OCI-LY7 (cell line): ENCODE results near the gene NFATC2. TPM values are rescaled to one million over a fixed set of nuclear protein-coding genes. Genes with fewer than 3 reads are reported as not detected.

Experiments used
- BruUV-seq: library from RNA; stranded (reverse); fragments of 400-500 nt; replicated peaks from 2 replicates; lab custom pipeline; 2021; lab: Mats Ljungman, UMichigan
- CTCF ChIA-PET: fragments of 300-600 bp; sonication (Branson Sonifier 250); formaldehyde crosslinking; loops from one replicate; lab custom pipeline; 2022; ENCODE audit warnings: antibody characterized with exemption; ENCODE audit not compliant: unreplicated experiment; lab: Charles Lee
- POLR2A ChIA-PET: fragments of 300-600 bp; sonication (Branson Sonifier 250); formaldehyde crosslinking; loops from one replicate; lab custom pipeline; 2022; ENCODE audit warnings: antibody characterized with exemption; lab: Charles Lee
- DNase-seq: peaks from one replicate; pipeline ENCODE4 v3.0.0-alpha.2; 2015; ENCODE audit warnings: low spot score
- H2AFZ ChIP-seq: fragments of 200-600 bp; sonication (generic), shearing (Covaris generic); 2 replicates; pipeline ENCODE4 v1.6.1; 2014; ENCODE audit warnings: mild to moderate bottlenecking, antibody characterized with exemption, low read length, moderate library complexity
- H3K27ac ChIP-seq: fragments of 200-600 bp; sonication (generic); 2 replicates; pipeline ENCODE4 v1.5.1; 2014; ENCODE audit warnings: mixed run types, low read depth, mild to moderate bottlenecking, moderate library complexity, low read length, inconsistent platforms; ENCODE audit not compliant: poor library complexity, severe bottlenecking
- H3K36me3 ChIP-seq: fragments of 200-600 bp; sonication (generic); 2 replicates; pipeline ENCODE4 v1.6.1; 2014; ENCODE audit warnings: mild to moderate bottlenecking, antibody characterized with exemption, low read length, moderate library complexity, mixed read lengths; ENCODE audit not compliant: insufficient read depth
- H3K4me1 ChIP-seq: fragments of 200-600 bp; sonication (generic); 2 replicates; pipeline ENCODE4 v1.5.1; 2014; ENCODE audit warnings: mild to moderate bottlenecking, low read length; ENCODE audit not compliant: insufficient read depth, poor library complexity, severe bottlenecking
- H3K4me2 ChIP-seq: fragments of 200-600 bp; sonication (generic); 2 replicates; pipeline ENCODE4 v1.6.1; 2014; ENCODE audit warnings: mild to moderate bottlenecking, low read length
- H3K4me3 ChIP-seq: fragments of 200-600 bp; sonication (generic); 2 replicates; pipeline ENCODE4 v1.5.1; 2014; ENCODE audit warnings: mild to moderate bottlenecking, low read depth, low read length; ENCODE audit not compliant: poor library complexity, severe bottlenecking
- H3K79me2 ChIP-seq: fragments of 200-600 bp; sonication (generic); 2 replicates; pipeline ENCODE4 v1.6.1; 2016; ENCODE audit warnings: low read depth, mild to moderate bottlenecking, low read length, moderate library complexity, mixed read lengths; ENCODE audit not compliant: insufficient read depth
- H3K9me2 ChIP-seq: fragments of 200-600 bp; sonication (generic); 2 replicates; pipeline ENCODE4 v1.6.1; 2016; ENCODE audit warnings: mild to moderate bottlenecking, low read length, mixed read lengths; ENCODE audit not compliant: insufficient read depth
- H3K9me3 ChIP-seq: fragments of 200-600 bp; sonication (generic); 2 replicates; pipeline ENCODE4 v1.6.1; 2014; ENCODE audit warnings: mild to moderate bottlenecking, mixed run types, low read length, mixed read lengths
- H4K20me1 ChIP-seq: fragments of 200-600 bp; sonication (generic); 2 replicates; pipeline ENCODE4 v1.6.1; 2014; ENCODE audit warnings: mild to moderate bottlenecking, antibody characterized with exemption, low read length, moderate library complexity, mixed read lengths; ENCODE audit not compliant: insufficient read depth
- EZH2phosphoT487 ChIP-seq: fragments of 200-600 bp; sonication (generic); IDR thresholded peaks from 2 replicates; pipeline ENCODE4 v1.6.1; 2018; ENCODE audit warnings: low read depth, borderline replicate concordance, mild to moderate bottlenecking, mixed run types, antibody characterized with exemption, low read length, moderate library complexity, mixed read lengths
- intact Hi-C: fragments of 100-400 bp; cut with micrococcal nuclease; formaldehyde crosslinking; loops from one replicate; pipeline ENCODE4 v1.10.0; 2022; ENCODE audit not compliant: unreplicated experiment
- total RNA-seq, 2 experiments: library from RNA; depleted of rRNA in 1 of 2; stranded (reverse); fragments of >200 nt in 1 of 2; shearing (Covaris generic) in 1 of 2; gene quantifications; 2 replicates each; pipeline ENCODE4 v1.2.3, GENCODE V29; 2014 to 2022
- TF ChIP-seq, protein P1 (sequence below): fragments of 200-600 bp; sonication (generic); conservative IDR thresholded peaks from 2 replicates; pipeline ENCODE4 v1.5.1; 2014; ENCODE audit warnings: mild to moderate bottlenecking, antibody characterized with exemption, low read length, moderate library complexity, mixed read lengths

Gene NFATC2
- total RNA-seq, 2 experiments from 2014 or later: 12.5 to 43.8 TPM

GRCh38 chr20:51363813-51364212 is 178.7 kb downstream of the NFATC2 start:
- no peak overlapping the region for H2AFZ ChIP-seq
- H3K9me2 ChIP-seq: no peaks in the 10 kb centered on the region
- DNase-seq: no peak
- H3K79me2 ChIP-seq: no peaks in the 10 kb centered on the region
- H3K4me3 ChIP-seq: no peak overlapping the region
- H3K9me3 ChIP-seq: peaks cover 10% of the 10 kb centered on the region; the same call in 1 of the 2 replicates
- no peak overlapping the region for H3K4me2 ChIP-seq
- H3K27ac ChIP-seq: no peak overlapping the region
- no peaks in the 10 kb centered on the region for H4K20me1 ChIP-seq
- TF ChIP-seq EZH2phosphoT487: no peak
- TF ChIP-seq, protein P1, sequence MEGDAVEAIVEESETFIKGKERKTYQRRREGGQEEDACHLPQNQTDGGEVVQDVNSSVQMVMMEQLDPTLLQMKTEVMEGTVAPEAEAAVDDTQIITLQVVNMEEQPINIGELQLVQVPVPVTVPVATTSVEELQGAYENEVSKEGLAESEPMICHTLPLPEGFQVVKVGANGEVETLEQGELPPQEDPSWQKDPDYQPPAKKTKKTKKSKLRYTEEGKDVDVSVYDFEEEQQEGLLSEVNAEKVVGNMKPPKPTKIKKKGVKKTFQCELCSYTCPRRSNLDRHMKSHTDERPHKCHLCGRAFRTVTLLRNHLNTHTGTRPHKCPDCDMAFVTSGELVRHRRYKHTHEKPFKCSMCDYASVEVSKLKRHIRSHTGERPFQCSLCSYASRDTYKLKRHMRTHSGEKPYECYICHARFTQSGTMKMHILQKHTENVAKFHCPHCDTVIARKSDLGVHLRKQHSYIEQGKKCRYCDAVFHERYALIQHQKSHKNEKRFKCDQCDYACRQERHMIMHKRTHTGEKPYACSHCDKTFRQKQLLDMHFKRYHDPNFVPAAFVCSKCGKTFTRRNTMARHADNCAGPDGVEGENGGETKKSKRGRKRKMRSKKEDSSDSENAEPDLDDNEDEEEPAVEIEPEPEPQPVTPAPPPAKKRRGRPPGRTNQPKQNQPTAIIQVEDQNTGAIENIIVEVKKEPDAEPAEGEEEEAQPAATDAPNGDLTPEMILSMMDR: no peak
- no peaks in the 10 kb centered on the region for H3K36me3 ChIP-seq
- CTCF ChIA-PET: no interaction called here
- no peaks in the 10 kb centered on the region for H3K4me1 ChIP-seq
- intact Hi-C loops: no loop called here
- POLR2A ChIA-PET: interaction anchor here (1.0 kb wide), 1 partner anchor 444 kb away, joined by 8 read pairs; no protein-coding TSS in a partner anchor
- no TSS peak for BruUV-seq

- H2AFZ ChIP-seq: no peak overlapping the region
- H3K9me2 ChIP-seq: no peaks in the 10 kb centered on the region
- no TSS peak for BruUV-seq
- H3K36me3 ChIP-seq: no peaks in the 10 kb centered on the region
- no peak overlapping the region for H3K4me3 ChIP-seq
- no peak for TF ChIP-seq EZH2phosphoT487
- TF ChIP-seq, protein P1: no peak
- no peak overlapping the region for H3K27ac ChIP-seq
- ChIA-PET POLR2A (interaction anchor here (0.6 kb wide), 1 partner anchor 433 kb away, joined by 5 read pairs; no protein-coding TSS in a partner anchor), CTCF (no interaction called here)
- no peaks in the 10 kb centered on the region for H4K20me1 ChIP-seq
- H3K4me1 ChIP-seq: no peaks in the 10 kb centered on the region
- no peaks in the 10 kb centered on the region for H3K79me2 ChIP-seq
- no peak overlapping the region for H3K4me2 ChIP-seq
- H3K9me3 ChIP-seq: peaks cover 10% of the 10 kb centered on the region; the same call in 1 of the 2 replicates
- no peak for DNase-seq
- intact Hi-C loops: no loop called here
Observed at GRCh38 chr20:51363378-51363777, 179.1 kb downstream of the NFATC2 start.

GRCh38 chr20:51362254-51362653 is 180.3 kb downstream of the NFATC2 start:
- no peak overlapping the region for H3K27ac ChIP-seq
- TF ChIP-seq, protein P1: no peak
- no peak for TF ChIP-seq EZH2phosphoT487

More at GRCh38 chr20:51362254-51362653, 180.3 kb downstream of the NFATC2 start:
- no peak for DNase-seq
- no peaks in the 10 kb centered on the region for H3K9me2 ChIP-seq
- intact Hi-C loops: no loop called here
- no peak overlapping the region for H3K4me2 ChIP-seq
- peaks cover 10% of the 10 kb centered on the region; the same call in 1 of the 2 replicates for H3K9me3 ChIP-seq
- ChIA-PET POLR2A (no interaction called here), CTCF (no interaction called here)
- H2AFZ ChIP-seq: no peak overlapping the region
- no peaks in the 10 kb centered on the region for H3K79me2 ChIP-seq
- H3K4me3 ChIP-seq: no peak overlapping the region
- H3K4me1 ChIP-seq: no peaks in the 10 kb centered on the region
- H3K36me3 ChIP-seq: no peaks in the 10 kb centered on the region
- no TSS peak for BruUV-seq
- H4K20me1 ChIP-seq: no peaks in the 10 kb centered on the region
